GM23338 (cell line): ENCODE results near the gene KCNH5. TPM values are rescaled to one million over a fixed set of nuclear protein-coding genes. Genes with fewer than 3 reads are reported as not detected.
"Not testable (repeated sequence)": the region's sequence is repeated elsewhere in the genome, so short reads cannot be mapped to it uniquely, and the experiment has no call there.

Source experiments
- ATAC-seq: fragments of 200-7000 bp; cut with Tn5 transposase; 3 replicates; pipeline ENCODE4 v1.9.1; 2020
- DNase-seq: peaks from one replicate; pipeline ENCODE4 v3.0.0-alpha.2; 2015; ENCODE audit warnings: low spot score
- H2AFZ ChIP-seq: fragments of 200-600 bp; sonication (generic); 2 replicates; pipeline ENCODE4 v1.8.0; 2016; ENCODE audit warnings: antibody characterized with exemption, mild to moderate bottlenecking, moderate library complexity
- H3F3A ChIP-seq: fragments of 200-600 bp; sonication (generic); replicated peaks from 2 replicates; pipeline ENCODE4 v1.8.0; 2017; ENCODE audit warnings: antibody characterized with exemption, mixed run types, low read depth
- H3K27ac ChIP-seq: fragments of 200-600 bp; sonication (generic); 2 replicates; pipeline ENCODE4 v1.6.1; 2016; ENCODE audit warnings: low read depth
- H3K27me3 ChIP-seq: fragments of 200-600 bp; sonication (generic); 2 replicates; pipeline ENCODE4 v1.8.0; 2016; ENCODE audit warnings: mild to moderate bottlenecking, mixed run types, moderate library complexity; ENCODE audit not compliant: insufficient read depth
- H3K36me3 ChIP-seq: fragments of 200-600 bp; sonication (generic); 2 replicates; pipeline ENCODE4 v1.8.0; 2016; ENCODE audit warnings: mild to moderate bottlenecking; ENCODE audit not compliant: insufficient read depth
- H3K4me1 ChIP-seq: fragments of 200-600 bp; sonication (generic); 2 replicates; pipeline ENCODE4 v1.8.0; 2016; ENCODE audit warnings: mild to moderate bottlenecking, moderate library complexity; ENCODE audit not compliant: insufficient read depth
- H3K4me2 ChIP-seq: fragments of 200-600 bp; sonication (generic); 2 replicates; pipeline ENCODE4 v1.7.1; 2017; ENCODE audit warnings: mixed run types
- H3K4me3 ChIP-seq: fragments of 200-600 bp; sonication (generic); 2 replicates; pipeline ENCODE4 v1.6.1; 2016; ENCODE audit warnings: mixed run types
- H3K79me2 ChIP-seq: fragments of 200-600 bp; sonication (generic); replicated peaks from 2 replicates; pipeline ENCODE4 v1.8.0; 2017; ENCODE audit warnings: mild to moderate bottlenecking; ENCODE audit not compliant: insufficient read depth
- H3K9me2 ChIP-seq: fragments of 200-600 bp; sonication (generic); 2 replicates; pipeline ENCODE4 v1.8.0; 2017; ENCODE audit not compliant: insufficient read depth
- H4K20me1 ChIP-seq: fragments of 200-600 bp; sonication (generic); replicated peaks from 2 replicates; pipeline ENCODE4 v1.8.0; 2017; ENCODE audit warnings: mild to moderate bottlenecking; ENCODE audit not compliant: insufficient read depth
- H3K27ac Mint-ChIP-seq: 2 replicates; pipeline ENCODE4 v1.8.0; 2020; ENCODE audit warnings: inconsistent platforms, mild to moderate bottlenecking, moderate library complexity, mixed read lengths
- H3K27me3 Mint-ChIP-seq: 3 replicates; pipeline ENCODE4 v1.8.0; 2022; ENCODE audit warnings: low read depth, mild to moderate bottlenecking, moderate library complexity, mixed read lengths, inconsistent platforms; ENCODE audit not compliant: insufficient read depth, poor library complexity
- H3K36me3 Mint-ChIP-seq: 3 replicates; pipeline ENCODE4 v1.8.0; 2021; ENCODE audit warnings: low read depth, mild to moderate bottlenecking, inconsistent platforms, moderate library complexity, mixed read lengths
- H3K4me1 Mint-ChIP-seq: 3 replicates; pipeline ENCODE4 v1.8.0; 2020; ENCODE audit warnings: mild to moderate bottlenecking, inconsistent platforms, mixed read lengths
- H3K4me3 Mint-ChIP-seq: 3 replicates; pipeline ENCODE4 v1.8.0; 2021; ENCODE audit warnings: moderate library complexity, mild to moderate bottlenecking, inconsistent platforms, mixed read lengths
- H3K9me3 Mint-ChIP-seq: 3 replicates; pipeline ENCODE4 v1.8.0; 2020; ENCODE audit warnings: moderate library complexity, mild to moderate bottlenecking, inconsistent platforms, mixed read lengths
- CREB1 ChIP-seq: fragments of 250-450 bp; sonication (Bioruptor Pico); IDR thresholded peaks from 2 replicates; pipeline ENCODE4 v1.5.0; 2020; ENCODE audit warnings: low read depth, mild to moderate bottlenecking, moderate library complexity
- CTCF ChIP-seq, 2 experiments: fragments of 200-600 bp in 1 of 2; sonication (generic) in 1 of 2; conservative IDR thresholded peaks; 2 replicates each; pipeline versions ENCODE4 v1.5.1 to v1.6.1; 2016 to 2017; ENCODE audit warnings: antibody characterized with exemption in 2 of 2, low read depth in 2 of 2, mild to moderate bottlenecking in 2 of 2, moderate library complexity in 1 of 2
- ETS1 ChIP-seq: IDR thresholded peaks from 2 replicates; pipeline ENCODE4 v1.6.1; 2016; ENCODE audit warnings: antibody characterized with exemption
- EZH2phosphoT487 ChIP-seq: fragments of 200-600 bp; sonication (generic); IDR thresholded peaks from one replicate; pipeline ENCODE4 v1.8.1; 2018; ENCODE audit warnings: antibody characterized with exemption; ENCODE audit not compliant: unreplicated experiment
- JUNB ChIP-seq: IDR thresholded peaks from one replicate; pipeline ENCODE4 v1.6.1; 2016; ENCODE audit warnings: antibody characterized with exemption; ENCODE audit not compliant: unreplicated experiment
- NANOG ChIP-seq: IDR thresholded peaks from 2 replicates; pipeline ENCODE4 v1.6.1; 2016; ENCODE audit warnings: antibody characterized with exemption, borderline replicate concordance
- POLR2AphosphoS5 ChIP-seq: IDR thresholded peaks from 2 replicates; pipeline ENCODE4 v1.6.1; 2016; ENCODE audit warnings: antibody characterized with exemption, low read depth
- ZNF462 ChIP-seq: fragments of 250-450 bp; sonication (Bioruptor Pico); IDR thresholded peaks from 2 replicates; pipeline ENCODE4 v1.5.0; 2020; ENCODE audit warnings: mild to moderate bottlenecking, moderate library complexity
- polyA plus RNA-seq: library from polyadenylated mRNA; unstranded; fragments of >200 nt; fragmentation: Nextera tagmentation; extraction: Ambion mirVana; gene quantifications from 2 replicates; pipeline ENCODE4 v1.2.1, GENCODE V29; 2016
- total RNA-seq: library from RNA; depleted of rRNA; stranded (reverse); fragments of >200 nt; shearing (Covaris generic); gene quantifications from 2 replicates; pipeline ENCODE4 v1.2.3, GENCODE V29; 2014

The KCNH5 gene
- total and polyA plus RNA-seq, 2 experiments from 2014 or later: 0.71 to 0.83 TPM

- no peak for TF ChIP-seq CTCF (conservative IDR thresholded peaks at IDR 0.05; ENCODE audit: low read depth in 2 of 2)
Measured at GRCh38 chr14:62864588-62864987, 180.7 kb downstream of the KCNH5 start (continued).

GRCh38 chr14:62858011-62858410 lies 187.2 kb downstream of the KCNH5 start:
- not testable (repeated sequence) for H3K36me3 Mint-ChIP-seq, H3K79me2 ChIP-seq, H3K27me3 ChIP-seq, H3K4me1 Mint-ChIP-seq, H2AFZ ChIP-seq, H3K27ac Mint-ChIP-seq, DNase-seq, ATAC-seq, H3K4me1 ChIP-seq, H3K9me2 ChIP-seq, H3K4me2 ChIP-seq, H3K27ac ChIP-seq, H3K4me3 ChIP-seq, H4K20me1 ChIP-seq, H3K27me3 Mint-ChIP-seq, H3K36me3 ChIP-seq, H3F3A ChIP-seq, H3K9me3 Mint-ChIP-seq, H3K4me3 Mint-ChIP-seq

GRCh38 chr14:62854951-62855350 lies 190.3 kb downstream of the KCNH5 start:
- Histone ChIP-seq H3K4me3 (no peak overlapping the region), H3K4me2 (no peak overlapping the region), H3K79me2 (no peaks in the 10 kb centered on the region), H3K27me3 (no peaks in the 10 kb centered on the region), H4K20me1 (no peaks in the 10 kb centered on the region), H3K4me1 (no peaks in the 10 kb centered on the region), H3K27ac (no peak overlapping the region), H3K36me3 (no peaks in the 10 kb centered on the region), H2AFZ (no peak overlapping the region), H3K9me2 (0 out of 2 replicates have a peak, but pooled peaks cover 5% of the 10 kb centered on the region), H3F3A (no peaks in the 10 kb centered on the region)
- H3K36me3 Mint-ChIP-seq: 0 out of 3 replicates have a peak, but pooled peaks cover 3% of the 10 kb centered on the region
- ATAC-seq: no peak
- peaks cover 4% of the 10 kb centered on the region; the same call in 2 of the 3 replicates for H3K4me1 Mint-ChIP-seq
- H3K9me3 Mint-ChIP-seq: peaks cover 3% of the 10 kb centered on the region; the same call in 1 of the 3 replicates
- no peaks in the 10 kb centered on the region for H3K27me3 Mint-ChIP-seq
- no peak overlapping the region for H3K27ac Mint-ChIP-seq
- DNase-seq: no peak
- H3K4me3 Mint-ChIP-seq: no peak overlapping the region
- TF ChIP-seq ETS1 (no peak), CTCF (conservative IDR thresholded peaks at IDR 0.05; ENCODE audit: low read depth in 2 of 2) (no peak), ZNF462 (CRISPR knock-in tag) (no peak), EZH2phosphoT487 (no peak), JUNB (no peak), POLR2AphosphoS5 (no peak), CREB1 (CRISPR knock-in tag) (no peak), NANOG (no peak)
